ENCODE measurements around the gene FILIP1L.

DNA sequence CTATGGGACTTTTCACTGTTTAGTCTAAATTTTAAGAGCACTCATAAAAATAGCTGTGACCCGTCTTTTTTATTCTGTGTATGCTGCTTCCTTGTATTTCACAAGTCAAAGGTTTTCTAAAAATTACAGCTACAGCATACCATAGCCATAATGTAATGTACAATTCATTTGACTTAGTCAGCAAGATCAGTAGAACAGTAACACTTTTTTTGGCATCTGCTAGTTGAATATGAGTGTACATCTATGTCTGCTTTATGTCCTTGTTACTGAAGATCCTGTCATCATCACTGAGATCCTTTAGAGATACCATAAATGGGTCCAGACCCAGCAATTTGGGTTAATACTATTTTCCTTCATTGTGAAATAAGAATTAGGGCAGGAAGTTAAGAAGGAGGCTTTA is 254.5 kb downstream of the FILIP1L start:
- TF ChIP-seq, protein P1, sequence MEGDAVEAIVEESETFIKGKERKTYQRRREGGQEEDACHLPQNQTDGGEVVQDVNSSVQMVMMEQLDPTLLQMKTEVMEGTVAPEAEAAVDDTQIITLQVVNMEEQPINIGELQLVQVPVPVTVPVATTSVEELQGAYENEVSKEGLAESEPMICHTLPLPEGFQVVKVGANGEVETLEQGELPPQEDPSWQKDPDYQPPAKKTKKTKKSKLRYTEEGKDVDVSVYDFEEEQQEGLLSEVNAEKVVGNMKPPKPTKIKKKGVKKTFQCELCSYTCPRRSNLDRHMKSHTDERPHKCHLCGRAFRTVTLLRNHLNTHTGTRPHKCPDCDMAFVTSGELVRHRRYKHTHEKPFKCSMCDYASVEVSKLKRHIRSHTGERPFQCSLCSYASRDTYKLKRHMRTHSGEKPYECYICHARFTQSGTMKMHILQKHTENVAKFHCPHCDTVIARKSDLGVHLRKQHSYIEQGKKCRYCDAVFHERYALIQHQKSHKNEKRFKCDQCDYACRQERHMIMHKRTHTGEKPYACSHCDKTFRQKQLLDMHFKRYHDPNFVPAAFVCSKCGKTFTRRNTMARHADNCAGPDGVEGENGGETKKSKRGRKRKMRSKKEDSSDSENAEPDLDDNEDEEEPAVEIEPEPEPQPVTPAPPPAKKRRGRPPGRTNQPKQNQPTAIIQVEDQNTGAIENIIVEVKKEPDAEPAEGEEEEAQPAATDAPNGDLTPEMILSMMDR (conservative IDR thresholded peaks at IDR 0.05; ENCODE audit: low read length), result no peak
- TF ChIP-seq EZH2phosphoT487 (IDR thresholded peaks at IDR 0.05; ENCODE audit: borderline replicate concordance, low read depth, low read length), result no peak
